Measurements from ENCODE around the gene KIAA1671. TPM values are rescaled to one million over a fixed set of nuclear protein-coding genes. Genes with fewer than 3 reads are reported as not detected.

Gene KIAA1671
- total and polyA plus RNA-seq, 2 of the 4 experiments (the other 2 are of a cell fraction): 0.02 TPM; not detected in 1

- dilution Hi-C loops (cut with HindIII; ENCODE audit: low sequenced_read_pairs, unreplicated experiment): no loop called here
- ATAC-seq (ENCODE audit: low read depth): no peak
- H2AK5ac ChIP-seq (ENCODE audit: low read depth, low read length): no peak overlapping the region
Observed at GRCh38 chr22:25069758-25070481, 117.4 kb downstream of the KIAA1671 start.

More at GRCh38 chr22:25069758-25070481, 117.4 kb downstream of the KIAA1671 start:
- WGBS, 2 experiments (ENCODE audit: extremely low coverage in 2 of 2, insufficient read length in 1 of 2): 33% methylated on average over 9 of the region's 29 CpGs; no CpG with 5 or more reads in 1 of the 2 experiments
- in situ Hi-C loops (cut with MboI; ENCODE audit: low sequenced_read_pairs) (no loop called here), intact Hi-C loops (cut with micrococcal nuclease) (no loop called here)
- Histone ChIP-seq H3K27ac (ENCODE audit: insufficient read depth, low read length) (no peak overlapping the region), H3K9ac (ENCODE audit: low read depth, low read length) (no peak overlapping the region), H4K5ac (ENCODE audit: low read depth, low read length) (no peak overlapping the region), H3K9me1 (ENCODE audit: insufficient read depth, low read length) (no peaks in the 10 kb centered on the region), H3K56ac (ENCODE audit: extremely low read depth, insufficient read depth, low read length) (no peak overlapping the region), H4K8ac (ENCODE audit: low read depth in 2 of 2, low read length in 2 of 2) (no peak overlapping the region), H2BK15ac (ENCODE audit: low read depth, low read length) (no peak overlapping the region), H3K4me2 (ENCODE audit: low read depth, low read length) (no peak overlapping the region), H3K36me3 (ENCODE audit: control insufficient read depth, insufficient read depth, low read length) (no peaks in the 10 kb centered on the region), H3K14ac (replicated peaks; ENCODE audit: low read depth, low read length) (no peak overlapping the region), H3K18ac (ENCODE audit: low read depth, low read length) (no peak overlapping the region), H2BK20ac (ENCODE audit: low read depth, low read length) (no peak overlapping the region), H2AK9ac (replicated peaks; ENCODE audit: low read depth, low read length, poor library complexity) (no peak overlapping the region), H2BK120ac (ENCODE audit: low read depth, low read length) (no peak overlapping the region), H2BK5ac (ENCODE audit: low read depth, low read length, poor library complexity, severe bottlenecking) (no peak overlapping the region), H3K79me1 (ENCODE audit: low read depth in 1 of 2, low read length in 2 of 2) (no peaks in the 10 kb centered on the region), H4K91ac (ENCODE audit: insufficient read depth, low read depth, low read length) (no peak overlapping the region), H3K9me3 (ENCODE audit: control insufficient read depth, insufficient read depth, low read length) (no peaks in the 10 kb centered on the region), H4K20me1 (ENCODE audit: insufficient read depth, low read length) (no peaks in the 10 kb centered on the region), H3K4me1 (ENCODE audit: control insufficient read depth, insufficient read depth, low read length) (no peaks in the 10 kb centered on the region), H2AFZ (replicated peaks; ENCODE audit: low read length, poor library complexity) (peak overlapping the region; percentile 58), H3K23ac (ENCODE audit: low read depth, low read length) (no peak overlapping the region), H3K4me3 (ENCODE audit: insufficient read depth, low read depth, low read length) (no peak overlapping the region), H3K4ac (ENCODE audit: low read depth, low read length) (no peak overlapping the region), H3K27me3 (ENCODE audit: control insufficient read depth, insufficient read depth, low read length) (peaks cover 14% of the 10 kb centered on the region)
- ChIA-PET CTCF (no interaction called here), POLR2A (ENCODE audit: unreplicated experiment) (no interaction called here)
- TF ChIP-seq MXI1 (IDR thresholded peaks at IDR 0.05; ENCODE audit: borderline replicate concordance, low read depth, low read length): no peak
- TF ChIP-seq POLR2A (IDR thresholded peaks at IDR 0.05; ENCODE audit: low read depth, low read length): no peak
- TF ChIP-seq CEBPB (IDR thresholded peaks at IDR 0.05; ENCODE audit: low read depth, low read length): no peak
- no peak for TF ChIP-seq RAD21 (IDR thresholded peaks at IDR 0.05; ENCODE audit: low read length)
- TF ChIP-seq NFE2L2 (IDR thresholded peaks at IDR 0.05; ENCODE audit: low read depth, low read length): no peak
- TF ChIP-seq RCOR1 (IDR thresholded peaks at IDR 0.05; ENCODE audit: insufficient replicate concordance, low read length): no peak
- TF ChIP-seq MAFK (IDR thresholded peaks at IDR 0.05; ENCODE audit: low read depth, low read length): no peak
- no peak for TF ChIP-seq ELK1 (IDR thresholded peaks at IDR 0.05; ENCODE audit: borderline replicate concordance, low read depth, low read length)
- no peak for TF ChIP-seq FOS (IDR thresholded peaks at IDR 0.05; ENCODE audit: low read depth, low read length)
- TF ChIP-seq CHD1 (IDR thresholded peaks at IDR 0.05; ENCODE audit: low read depth, low read length): no peak
- TF ChIP-seq RFX5 (IDR thresholded peaks at IDR 0.05; ENCODE audit: low read depth, low read length): no peak
- no peak for TF ChIP-seq MAZ (IDR thresholded peaks at IDR 0.05; ENCODE audit: borderline replicate concordance, low read depth, low read length)
- no peak for TF ChIP-seq CTCF (conservative IDR thresholded peaks at IDR 0.05; ENCODE audit: low read depth, low read length)
- BruUV-seq (replicated peaks): no TSS peak
- no peak for DNase-seq
